ENCODE data around the gene VSIG10L2.
"Not testable (repeated sequence)": the region's sequence is repeated elsewhere in the genome, so short reads cannot be mapped to it uniquely, and the experiment has no call there.

The VSIG10L2 gene

DNA sequence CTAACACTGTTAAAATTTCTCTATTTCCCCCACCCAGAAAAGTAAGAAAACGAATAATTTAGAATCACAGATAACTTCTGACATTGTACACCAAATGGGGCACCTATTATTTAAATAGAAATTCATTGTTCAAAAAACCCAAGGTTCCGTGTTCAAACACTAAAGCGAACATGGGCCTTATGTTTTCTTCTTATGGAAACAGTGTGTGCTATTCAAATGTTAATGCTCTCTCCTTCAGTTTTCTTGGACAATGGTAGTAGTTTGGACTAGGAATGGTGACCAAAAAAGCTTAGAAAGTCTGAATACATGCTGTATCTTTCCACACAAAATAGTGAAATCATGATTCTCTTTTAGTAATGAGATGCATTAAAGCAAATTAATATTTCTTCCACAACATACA lies 33.7 kb downstream of the VSIG10L2 start:
- no peak for ATAC-seq (ENCODE audit: low read depth)
- no peak for DNase-seq (ENCODE audit: low spot score in 2 of 2)
- H3K4me3 Mint-ChIP-seq = no peak overlapping the region
- no peak overlapping the region for H3K27ac Mint-ChIP-seq
- peaks cover 1% of the 10 kb centered on the region for H3K9me3 Mint-ChIP-seq
- no peaks in the 10 kb centered on the region for H3K36me3 Mint-ChIP-seq
- H3K4me1 Mint-ChIP-seq = peaks cover 5% of the 10 kb centered on the region
- peaks cover 8% of the 10 kb centered on the region for H3K27me3 Mint-ChIP-seq

DNA sequence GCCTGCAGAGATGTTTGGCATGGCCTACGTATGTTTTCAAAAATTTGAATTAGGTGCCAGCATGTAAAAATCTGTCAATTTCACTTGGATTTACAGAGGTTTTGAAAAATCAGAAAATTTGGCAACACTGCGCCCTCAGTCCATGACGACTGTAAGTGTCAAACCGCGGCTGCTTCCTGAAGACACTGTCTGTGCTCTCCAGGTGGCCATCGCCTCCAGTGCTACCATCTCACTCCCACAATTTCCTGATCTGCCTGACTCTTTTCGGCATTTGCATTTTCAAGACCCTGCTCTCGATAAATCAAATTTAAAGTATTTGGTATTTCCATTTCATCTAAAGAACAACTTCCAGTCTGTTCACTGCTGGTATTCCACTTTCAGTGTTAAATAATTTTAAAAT lies 34.6 kb downstream of the VSIG10L2 start:
- Mint-ChIP-seq H3K4me1 (peaks cover 5% of the 10 kb centered on the region), H3K27ac (no peak overlapping the region), H3K4me3 (no peak overlapping the region), H3K9me3 (no peaks in the 10 kb centered on the region), H3K36me3 (no peaks in the 10 kb centered on the region), H3K27me3 (peaks cover 4% of the 10 kb centered on the region)
- no peak for ATAC-seq (ENCODE audit: low read depth)
- no peak for DNase-seq (ENCODE audit: low spot score in 2 of 2)

DNA sequence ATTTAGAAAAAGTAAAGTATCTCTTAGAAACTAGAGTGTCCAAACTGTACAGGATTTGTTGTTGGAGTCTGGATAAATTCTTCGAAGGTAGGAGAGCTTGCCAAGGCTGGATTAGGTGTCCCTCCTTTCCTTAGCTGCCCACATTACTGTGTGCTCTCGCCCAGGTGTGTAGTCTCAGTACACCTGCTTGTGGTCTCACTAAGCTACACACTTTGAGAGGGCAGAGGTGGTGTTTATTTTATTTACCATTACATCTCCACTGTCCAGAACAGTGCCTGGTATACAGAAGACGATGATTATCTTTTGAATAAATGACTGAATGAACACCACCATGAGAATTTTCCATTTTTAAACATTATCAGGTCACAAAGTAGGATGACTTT lies 36.5 kb downstream of the VSIG10L2 start:
- H3K27me3 Mint-ChIP-seq = peaks cover 3% of the 10 kb centered on the region
- no peaks in the 10 kb centered on the region for H3K9me3 Mint-ChIP-seq
- no peak overlapping the region for H3K4me3 Mint-ChIP-seq
- H3K27ac Mint-ChIP-seq = no peak overlapping the region
- ATAC-seq (ENCODE audit: low read depth) (no peak), DNase-seq (ENCODE audit: low spot score in 2 of 2) (no peak)
- no peaks in the 10 kb centered on the region for H3K36me3 Mint-ChIP-seq
- peaks cover 5% of the 10 kb centered on the region for H3K4me1 Mint-ChIP-seq

DNA sequence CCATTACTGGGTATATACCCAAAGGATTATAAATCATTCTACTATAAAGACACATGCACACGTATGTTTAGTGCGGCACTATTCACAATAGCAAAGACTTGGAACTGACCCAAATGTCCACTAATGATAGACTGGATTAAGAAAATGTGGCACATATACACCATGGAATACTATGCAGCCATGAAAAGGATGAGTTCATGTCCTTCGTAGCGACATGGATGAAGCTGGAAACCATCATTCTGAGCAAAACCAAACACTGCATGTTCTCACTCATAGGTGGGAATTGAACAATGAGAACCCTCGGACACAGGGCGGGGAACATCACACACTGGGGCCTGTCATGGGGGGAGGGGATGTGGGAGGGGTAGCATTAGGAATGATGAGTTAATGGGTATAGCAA lies 40.1 kb downstream of the VSIG10L2 start:
- H3K36me3 Mint-ChIP-seq; H3K27me3 Mint-ChIP-seq; ATAC-seq (ENCODE audit: low read depth); DNase-seq (ENCODE audit: low spot score in 2 of 2); H3K4me3 Mint-ChIP-seq; H3K27ac Mint-ChIP-seq; H3K4me1 Mint-ChIP-seq; H3K9me3 Mint-ChIP-seq: not testable (repeated sequence)

DNA sequence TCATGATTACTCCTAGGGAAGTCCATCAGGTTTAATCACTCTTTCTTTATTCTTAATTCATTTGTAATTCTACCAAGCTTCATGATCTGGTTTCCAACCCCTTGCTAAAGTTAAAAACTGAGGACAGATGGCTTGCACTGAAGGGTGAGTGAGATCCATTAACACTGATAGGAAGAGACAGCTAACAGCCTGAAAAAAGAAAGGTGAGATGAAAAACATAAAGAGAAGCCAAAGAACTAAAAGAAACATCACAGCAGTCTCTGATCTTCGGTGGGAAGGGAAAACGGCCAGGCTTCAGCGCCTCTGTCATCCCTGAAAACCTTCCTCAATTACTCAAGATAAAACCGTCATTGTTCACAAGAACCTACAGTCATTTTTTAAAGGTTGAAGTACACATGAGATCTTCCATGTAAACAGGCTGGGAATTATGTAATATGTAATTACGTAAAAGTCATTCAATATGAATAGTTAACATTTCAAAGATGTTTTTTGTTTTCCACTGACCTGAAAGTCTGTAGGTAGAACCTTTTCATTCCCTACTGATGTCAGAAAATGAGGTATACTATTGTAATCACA lies 41.3 kb downstream of the VSIG10L2 start:
- H3K4me1 Mint-ChIP-seq = peaks cover 5% of the 10 kb centered on the region
- no peaks in the 10 kb centered on the region for H3K9me3 Mint-ChIP-seq
- peaks cover 3% of the 10 kb centered on the region for H3K27me3 Mint-ChIP-seq
- DNase-seq (ENCODE audit: low spot score in 2 of 2) (no peak), ATAC-seq (ENCODE audit: low read depth) (no peak)
- H3K27ac Mint-ChIP-seq = no peak overlapping the region
- H3K36me3 Mint-ChIP-seq = no peaks in the 10 kb centered on the region
- no peak overlapping the region for H3K4me3 Mint-ChIP-seq

DNA sequence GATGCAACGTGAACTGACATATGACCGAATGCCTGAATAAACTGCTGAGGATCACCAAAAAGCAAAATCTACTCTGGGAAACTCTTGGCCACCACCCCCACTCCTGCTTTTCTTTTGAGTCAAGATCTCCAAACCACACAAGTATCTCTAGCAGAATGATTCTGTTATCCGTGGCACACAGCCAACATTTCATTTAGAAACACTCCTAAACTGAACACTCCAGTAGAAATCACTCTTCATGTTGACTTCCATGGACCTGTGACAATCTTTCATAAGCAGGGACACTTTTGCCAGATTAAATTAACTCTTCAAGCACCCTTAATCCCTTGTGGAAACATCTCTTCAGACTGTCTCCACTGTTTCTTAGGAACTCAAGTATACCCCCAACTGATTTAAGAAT lies 44.4 kb downstream of the VSIG10L2 start:
- no peak overlapping the region for H3K4me3 Mint-ChIP-seq
- peaks cover 5% of the 10 kb centered on the region for H3K4me1 Mint-ChIP-seq
- no peak overlapping the region for H3K27ac Mint-ChIP-seq
- no peak for ATAC-seq (ENCODE audit: low read depth)
- H3K9me3 Mint-ChIP-seq = no peaks in the 10 kb centered on the region
- H3K27me3 Mint-ChIP-seq = peaks cover 4% of the 10 kb centered on the region
- no peaks in the 10 kb centered on the region for H3K36me3 Mint-ChIP-seq
- DNase-seq (ENCODE audit: low spot score in 2 of 2) = no peak

DNA sequence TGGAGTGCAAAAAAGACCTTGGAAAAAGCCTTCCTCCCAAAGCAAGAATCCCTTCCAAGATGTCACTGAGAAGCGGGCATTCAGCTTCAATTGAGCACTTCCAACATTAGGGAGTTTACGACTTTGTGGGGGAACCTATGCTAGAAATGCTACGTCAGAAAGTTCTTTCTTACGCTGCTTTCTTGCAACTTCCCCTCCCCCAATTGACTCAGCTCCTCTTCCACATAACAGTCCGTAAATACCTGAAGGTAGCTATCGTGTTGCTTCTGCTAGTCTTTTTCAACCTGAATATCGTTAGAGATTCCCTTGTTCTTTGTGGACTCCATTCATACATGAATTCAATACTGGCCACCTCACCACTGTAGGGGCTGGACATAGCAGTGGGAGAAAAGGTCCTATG lies 47.0 kb downstream of the VSIG10L2 start:
- Mint-ChIP-seq H3K27ac (no peak overlapping the region), H3K4me1 (peaks cover 5% of the 10 kb centered on the region), H3K9me3 (no peaks in the 10 kb centered on the region), H3K4me3 (no peak overlapping the region), H3K27me3 (peaks cover 4% of the 10 kb centered on the region), H3K36me3 (no peaks in the 10 kb centered on the region)
- no peak for DNase-seq (ENCODE audit: low spot score in 2 of 2)
- no peak for ATAC-seq (ENCODE audit: low read depth)

DNA sequence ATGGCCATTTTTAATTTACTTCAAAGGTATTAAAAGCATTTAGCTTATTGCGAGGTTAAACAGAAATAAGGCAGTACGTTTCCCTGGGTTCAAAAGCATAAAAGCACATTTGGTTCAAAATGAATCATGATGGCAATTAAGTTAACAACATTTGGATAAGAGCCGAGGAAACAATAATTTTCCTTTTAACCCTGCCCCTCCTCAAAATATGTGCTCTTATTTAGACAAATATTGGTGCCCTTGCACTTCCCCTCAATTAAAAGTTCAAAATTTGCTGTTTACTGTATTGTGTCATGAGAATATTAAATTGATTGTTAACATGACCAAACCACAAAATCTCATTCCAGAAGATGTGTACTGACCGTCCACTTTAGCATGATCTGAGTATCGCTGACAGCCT lies 48.7 kb downstream of the VSIG10L2 start:
- peaks cover 6% of the 10 kb centered on the region for H3K27me3 Mint-ChIP-seq
- H3K36me3 Mint-ChIP-seq = no peaks in the 10 kb centered on the region
- H3K27ac Mint-ChIP-seq = no peak overlapping the region
- H3K9me3 Mint-ChIP-seq = no peaks in the 10 kb centered on the region
- ATAC-seq (ENCODE audit: low read depth) = no peak
- H3K4me1 Mint-ChIP-seq = peaks cover 5% of the 10 kb centered on the region
- H3K4me3 Mint-ChIP-seq = no peak overlapping the region
- no peak for DNase-seq (ENCODE audit: low spot score in 2 of 2)

DNA sequence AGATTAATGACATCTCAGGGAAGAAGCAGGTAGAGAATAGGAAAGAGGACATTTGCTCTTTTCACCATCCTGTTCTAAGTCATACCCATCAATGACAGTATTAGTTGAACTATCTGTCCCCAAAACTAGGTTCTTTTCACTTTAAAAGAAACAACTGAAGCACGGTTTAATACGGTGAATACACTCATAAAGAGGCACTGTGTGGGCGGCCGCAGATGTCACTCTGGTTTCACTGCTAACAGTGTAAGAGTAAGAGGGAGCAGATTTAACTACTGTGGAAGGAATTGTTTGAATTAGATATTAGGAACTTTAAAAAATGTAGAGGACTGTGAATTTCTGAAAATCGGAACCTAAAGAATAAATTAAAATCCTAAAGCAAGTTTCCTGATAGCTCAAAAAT lies 49.5 kb downstream of the VSIG10L2 start:
- no peak for DNase-seq (ENCODE audit: low spot score in 2 of 2)
- ATAC-seq (ENCODE audit: low read depth) = no peak
- no peak overlapping the region for H3K4me3 Mint-ChIP-seq
- H3K27ac Mint-ChIP-seq = no peak overlapping the region
- H3K27me3 Mint-ChIP-seq = peaks cover 5% of the 10 kb centered on the region
- no peaks in the 10 kb centered on the region for H3K9me3 Mint-ChIP-seq
- no peaks in the 10 kb centered on the region for H3K36me3 Mint-ChIP-seq
- H3K4me1 Mint-ChIP-seq = peaks cover 5% of the 10 kb centered on the region

DNA sequence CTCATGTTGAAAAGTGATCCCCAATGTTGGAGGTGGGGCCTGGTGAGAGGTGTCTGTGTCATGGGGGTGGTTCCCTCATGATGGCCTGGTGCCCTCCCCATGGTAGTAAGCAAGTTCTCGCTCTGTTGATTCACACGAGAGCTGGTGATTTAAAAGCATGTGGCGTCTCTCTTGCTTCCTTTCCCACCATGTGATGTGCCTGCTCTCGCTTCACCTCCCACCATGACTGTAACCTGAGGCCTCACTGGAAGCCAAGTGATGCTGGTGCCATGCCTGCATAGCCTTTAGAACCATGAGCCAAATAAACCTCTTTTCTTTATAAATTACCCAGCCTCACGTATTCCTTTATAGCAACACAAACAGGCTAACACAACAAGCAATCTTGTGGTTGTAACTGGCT lies 52.4 kb downstream of the VSIG10L2 start:
- DNase-seq (ENCODE audit: low spot score in 2 of 2) = no peak
- Mint-ChIP-seq H3K27me3 (peaks cover 10% of the 10 kb centered on the region), H3K27ac (no peak overlapping the region), H3K4me1 (peaks cover 2% of the 10 kb centered on the region), H3K9me3 (no peaks in the 10 kb centered on the region), H3K36me3 (no peaks in the 10 kb centered on the region), H3K4me3 (no peak overlapping the region)
- ATAC-seq (ENCODE audit: low read depth) = no peak

DNA sequence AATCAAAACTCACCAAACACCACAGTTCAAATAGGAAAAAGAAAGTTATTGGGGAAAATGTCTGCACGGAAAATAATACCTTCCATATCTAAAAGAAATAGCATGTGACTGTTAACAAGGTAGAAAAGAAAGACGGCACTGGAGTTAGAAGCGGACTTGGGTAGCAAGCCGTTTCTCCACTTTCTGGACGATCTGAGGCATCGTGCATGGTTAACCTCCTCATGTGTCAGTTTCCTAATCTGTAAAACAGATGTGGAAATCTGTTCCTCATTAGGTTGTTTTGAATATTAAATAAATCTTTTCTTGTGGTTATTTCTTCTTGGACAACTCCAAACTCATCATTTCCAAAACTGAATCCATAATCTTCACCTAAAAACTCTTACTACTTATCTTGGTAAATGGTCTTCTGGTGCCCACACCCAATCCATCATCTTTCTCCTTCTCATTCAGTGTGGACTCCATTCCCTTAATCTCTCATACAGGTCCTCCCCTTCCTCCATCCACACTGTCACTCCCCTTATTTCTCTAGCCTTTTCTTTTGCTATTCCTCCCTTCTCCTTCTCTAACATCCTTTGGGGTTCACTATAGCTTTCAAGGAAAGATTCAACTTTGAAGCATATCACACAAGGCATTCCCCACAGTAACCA lies 53.5 kb downstream of the VSIG10L2 start:
- peaks cover 13% of the 10 kb centered on the region for H3K27me3 Mint-ChIP-seq
- ATAC-seq (ENCODE audit: low read depth) = no peak
- H3K4me3 Mint-ChIP-seq = no peak overlapping the region
- no peaks in the 10 kb centered on the region for H3K9me3 Mint-ChIP-seq
- no peaks in the 10 kb centered on the region for H3K36me3 Mint-ChIP-seq
- no peak overlapping the region for H3K27ac Mint-ChIP-seq
- no peaks in the 10 kb centered on the region for H3K4me1 Mint-ChIP-seq
- DNase-seq (ENCODE audit: low spot score in 2 of 2) = no peak

DNA sequence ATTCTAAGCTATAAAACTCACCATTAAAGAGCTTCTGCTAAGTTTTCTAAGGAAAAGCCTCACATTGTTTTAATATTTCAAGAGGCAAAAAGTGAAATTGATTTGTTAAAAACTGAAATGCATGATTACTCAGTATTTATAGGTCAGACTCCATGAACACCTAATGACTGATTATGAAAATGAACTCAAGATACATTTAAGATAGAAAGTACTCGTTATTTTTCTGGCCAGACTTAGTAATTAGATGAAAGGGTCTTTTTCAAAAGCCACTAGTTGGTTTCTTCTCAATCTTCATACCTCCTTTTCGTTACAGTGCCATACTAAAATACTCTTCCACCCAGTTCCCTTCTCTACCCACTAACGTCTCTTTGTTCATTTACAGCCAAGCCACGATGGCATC lies 56.3 kb downstream of the VSIG10L2 start:
- Mint-ChIP-seq H3K4me3 (no peak overlapping the region), H3K36me3 (no peaks in the 10 kb centered on the region), H3K4me1 (no peaks in the 10 kb centered on the region), H3K27me3 (peaks cover 13% of the 10 kb centered on the region), H3K9me3 (no peaks in the 10 kb centered on the region), H3K27ac (no peak overlapping the region)
- DNase-seq (ENCODE audit: low spot score in 2 of 2) (no peak), ATAC-seq (ENCODE audit: low read depth) (no peak)
